K562 (cell line): ENCODE data around the gene USP1. TPM values are rescaled to one million over a fixed set of nuclear protein-coding genes. Genes with fewer than 3 reads are reported as not detected.

Source experiments
- ATAC-seq: fragments of 200-7000 bp; cut with Tn5 transposase; 3 replicates; pipeline ENCODE4 v1.9.1; 2020; ENCODE audit warnings: moderate library complexity
- BruUV-seq: library from RNA; stranded (reverse); fragments of 400-500 nt; replicated peaks from 2 replicates; lab custom pipeline; 2021; lab: Mats Ljungman, UMichigan
- CTCF ChIA-PET: fragments of 300-600 bp; formaldehyde crosslinking; extraction: SDS; loops from one replicate; lab custom pipeline; 2021; ENCODE audit warnings: low intra/inter-chr PET ratio; lab: Yijun Ruan, JAX
- POLR2A ChIA-PET: fragments of 300-600, 350-650 bp; sonication (Branson Sonifier 250); formaldehyde crosslinking; extraction: SDS; loops from one replicate; lab custom pipeline; 2021; ENCODE audit warnings: antibody characterized with exemption, inconsistent platforms; lab: Yijun Ruan, JAX
- DNase-seq, 4 experiments: peaks; one replicate each; pipeline versions ENCODE4 v3.0.0 to v3.0.0-alpha.2; 2011 to 2018; ENCODE audit warnings: low spot score in 3 of 4, mixed read lengths in 3 of 4; ENCODE audit errors: extremely low read depth in 1 of 4
- FAIRE-seq: peaks from 2 replicates; lab custom pipeline; 2011; peaks lifted over from hg19 to GRCh38; lab: Jason Lieb, UNC
- H2AFZ ChIP-seq: 2 replicates; pipeline ENCODE4 v1.6.0; 2011; ENCODE audit warnings: low read depth, low read length, control low read depth, inconsistent platforms
- H3K27ac ChIP-seq: fragments of 200-600 bp; 3 replicates; pipeline ENCODE4 v1.8.0; 2011; ENCODE audit warnings: low read depth, mild to moderate bottlenecking, control low read depth, inconsistent platforms, low read length, moderate library complexity, mixed read lengths; ENCODE audit errors: extremely low read depth
- H3K27me3 ChIP-seq, 2 experiments: fragments of 300-600 bp in 1 of 2; 2 replicates in 1 of 2; 3 replicates in 1 of 2; pipeline versions ENCODE4 v1.6.0 to v1.8.0; 2011; ENCODE audit warnings: inconsistent platforms in 2 of 2, low read length in 2 of 2, mild to moderate bottlenecking in 1 of 2, mixed read lengths in 1 of 2, moderate library complexity in 1 of 2; ENCODE audit not compliant: control insufficient read depth in 2 of 2, insufficient read depth in 2 of 2
- H3K36me3 ChIP-seq: fragments of 300-600 bp; 3 replicates; pipeline ENCODE4 v1.8.0; 2011; ENCODE audit warnings: mild to moderate bottlenecking, low read length, inconsistent platforms; ENCODE audit not compliant: control insufficient read depth, insufficient read depth
- H3K4me1 ChIP-seq, 2 experiments: fragments of 200-600 bp in 1 of 2; replicated peaks in 1 of 2; 2 replicates in 1 of 2; 3 replicates in 1 of 2; pipeline versions ENCODE4 v1.5.1 to v1.8.0; 2011; ENCODE audit warnings: inconsistent platforms in 2 of 2, low read length in 2 of 2, mild to moderate bottlenecking in 1 of 2, mixed read lengths in 1 of 2, moderate library complexity in 1 of 2; ENCODE audit not compliant: control insufficient read depth in 2 of 2, insufficient read depth in 2 of 2
- H3K4me2 ChIP-seq: 2 replicates; pipeline ENCODE4 v1.6.1; 2011; ENCODE audit warnings: low read length, control low read depth, inconsistent platforms, mixed read lengths; ENCODE audit not compliant: insufficient read depth
- H3K4me3 ChIP-seq: fragments of 200-600 bp; sonication (generic), shearing (Covaris generic); 2 replicates; pipeline ENCODE4 v1.5.1; 2016; ENCODE audit warnings: control low read depth, inconsistent platforms
- H3K79me2 ChIP-seq: fragments of 200-600 bp; 3 replicates; pipeline ENCODE4 v1.8.0; 2011; ENCODE audit warnings: low read length, inconsistent platforms; ENCODE audit not compliant: control insufficient read depth, insufficient read depth
- H3K9ac ChIP-seq, 2 experiments: 2 replicates each; pipeline versions ENCODE4 v1.6.0 to v1.6.1; 2011; ENCODE audit warnings: low read depth in 2 of 2, low read length in 2 of 2, control low read depth in 1 of 2, inconsistent platforms in 1 of 2, mild to moderate bottlenecking in 1 of 2, mixed read lengths in 1 of 2; ENCODE audit not compliant: insufficient read depth in 1 of 2
- H3K9me1 ChIP-seq: one replicate; pipeline ENCODE4 v1.6.0; 2011; ENCODE audit warnings: inconsistent platforms, mild to moderate bottlenecking, low read length, moderate library complexity; ENCODE audit not compliant: control insufficient read depth, insufficient read depth
- H3K9me3 ChIP-seq: replicated peaks from 2 replicates; pipeline ENCODE4 v1.5.1; 2011; ENCODE audit warnings: low read depth, low read length, inconsistent platforms; ENCODE audit not compliant: control insufficient read depth, insufficient read depth
- H4K20me1 ChIP-seq: replicated peaks from 2 replicates; pipeline ENCODE4 v1.6.1; 2011; ENCODE audit warnings: low read length, inconsistent platforms, mixed read lengths; ENCODE audit not compliant: control insufficient read depth, insufficient read depth
- CREM ChIP-seq: IDR thresholded peaks from 2 replicates; pipeline ENCODE4 v1.6.1; 2014; ENCODE audit warnings: antibody characterized with exemption, low read depth
- EP400 ChIP-seq: fragments of 450-650 bp; IDR thresholded peaks from 2 replicates; pipeline ENCODE4 v1.6.1; 2017; ENCODE audit warnings: antibody characterized with exemption, mild to moderate bottlenecking, moderate library complexity
- ESRRA ChIP-seq: fragments of 450-650 bp; IDR thresholded peaks from 2 replicates; pipeline ENCODE4 v1.6.1; 2014; ENCODE audit warnings: low read depth, mild to moderate bottlenecking, moderate library complexity, borderline replicate concordance
- ETS1 ChIP-seq: conservative IDR thresholded peaks from 2 replicates; pipeline ENCODE4 v1.6.1; 2011; ENCODE audit warnings: low read depth, mild to moderate bottlenecking, low read length; ENCODE audit not compliant: control insufficient read depth
- GTF2E2 ChIP-seq: fragments of 200-800 bp; sonication (Bioruptor generic); IDR thresholded peaks from 2 replicates; pipeline ENCODE4 v1.6.1; 2016; ENCODE audit warnings: missing genetic modification characterization, missing compliant biosample characterization
- HLTF ChIP-seq: fragments of 450-650 bp; IDR thresholded peaks from 2 replicates; pipeline ENCODE4 v1.6.1; 2016
- KLF6 ChIP-seq: fragments of 250-450 bp; sonication (Bioruptor Pico); IDR thresholded peaks from 2 replicates; pipeline ENCODE4 v1.4.0; 2020; ENCODE audit warnings: mild to moderate bottlenecking, moderate library complexity, borderline replicate concordance
- MTA1 ChIP-seq: fragments of 450-650 bp; IDR thresholded peaks from 2 replicates; pipeline ENCODE4 v1.6.1; 2017; ENCODE audit warnings: borderline replicate concordance
- MTA2 ChIP-seq: fragments of 450-650 bp; IDR thresholded peaks from 2 replicates; pipeline ENCODE4 v1.6.1; 2016; ENCODE audit warnings: low read depth
- PKNOX1 ChIP-seq: fragments of 450-650 bp; IDR thresholded peaks from 2 replicates; pipeline ENCODE4 v1.6.1; 2016
- PTBP1 ChIP-seq: fragments of 200-400 bp; formaldehyde crosslinking; IDR thresholded peaks from 2 replicates; pipeline ENCODE4 v1.6.1; 2017; ENCODE audit warnings: low read depth, low read length
- RBM17 ChIP-seq: fragments of 200-400 bp; formaldehyde crosslinking; IDR thresholded peaks from 2 replicates; pipeline ENCODE4 v1.6.1; 2017; ENCODE audit warnings: low read depth, mild to moderate bottlenecking, low read length, borderline replicate concordance
- TSHZ1 ChIP-seq: fragments of 250-450 bp; sonication (Bioruptor Pico); IDR thresholded peaks from 2 replicates; pipeline ENCODE4 v1.4.0; 2020; ENCODE audit warnings: mild to moderate bottlenecking, moderate library complexity
- U2AF1 ChIP-seq: fragments of 200-400 bp; formaldehyde crosslinking; optimal IDR thresholded peaks from 2 replicates; pipeline ENCODE3; 2017; ENCODE audit warnings: mild to moderate bottlenecking, low read depth, low read length, moderate library complexity
- ZFX ChIP-seq: sonication (generic); formaldehyde crosslinking; IDR thresholded peaks from 2 replicates; pipeline ENCODE4 v1.8.0; 2022; ENCODE audit warnings: mild to moderate bottlenecking, missing genetic modification reagents, moderate library complexity
- ZNF174 ChIP-seq: fragments of 250-450 bp; sonication (Bioruptor Pico); IDR thresholded peaks from 2 replicates; pipeline ENCODE4 v1.4.0; 2020; ENCODE audit warnings: mild to moderate bottlenecking
- ZNF507 ChIP-seq: conservative IDR thresholded peaks from 2 replicates; pipeline ENCODE4 v1.6.1; 2017; ENCODE audit warnings: missing genetic modification characterization, missing compliant biosample characterization
- ZNF740 ChIP-seq, 3 experiments: fragments of 200-800 bp in 1 of 3; sonication (Bioruptor generic) in 1 of 3; sonication (generic) in 1 of 3; formaldehyde crosslinking in 1 of 3; IDR thresholded peaks; 2 replicates each; pipeline versions ENCODE4 v1.6.1 to v1.8.0; 2016 to 2022; ENCODE audit warnings: mild to moderate bottlenecking in 2 of 3, missing compliant biosample characterization in 2 of 3, missing genetic modification characterization in 2 of 3, missing genetic modification reagents in 1 of 3
- WGBS: fragments of 100-300 bp; shearing (Covaris generic); methylation state at CpG from one replicate; pipeline ENCODE4 v1.1.6; 2016; ENCODE audit warnings: low coverage, mixed read lengths; ENCODE audit not compliant: insufficient coverage; ENCODE audit errors: missing lambda C conversion rate; 5-methylcytosine and 5-hydroxymethylcytosine counted together
- in situ Hi-C: fragments of 300-500 bp; cut with MboI; formaldehyde crosslinking; loops from 4 replicates; pipeline ENCODE4 v1.15.0; 2018; ENCODE audit warnings: inconsistent platforms, mixed read lengths
- intact Hi-C: fragments of 100-400 bp; cut with micrococcal nuclease; formaldehyde crosslinking; loops from 2 replicates; pipeline ENCODE4 v1.14.2; 2022
- polyA plus RNA-seq, 8 experiments: library from polyadenylated mRNA; depleted of rRNA in 4 of 8; stranded (reverse) in 5 of 8; unstranded in 3 of 8; fragments of >200 nt; fragmentation: Nextera tagmentation in 2 of 8; fragmentation: Illumina TruSeq in 1 of 8; extraction: Ambion mirVana in 2 of 8; extraction: Trizol in 1 of 8; gene quantifications; 2 replicates each; pipeline versions ENCODE4 v1.2.1 to v1.2.3, GENCODE V29; 2011 to 2014; ENCODE audit warnings: inconsistent platforms in 1 of 8, missing spikeins in 1 of 8
- total RNA-seq, 7 experiments: library from RNA; depleted of rRNA in 6 of 7; stranded (reverse); fragments of >200 nt in 6 of 7; fragmentation: Illumina TruSeq in 2 of 7; extraction: Trizol in 2 of 7; gene quantifications; 2 replicates each; pipeline versions ENCODE4 v1.2.1 to v1.2.3, GENCODE V29; 2011 to 2021; ENCODE audit warnings: low replicate concordance in 1 of 7

The USP1 gene
- total and polyA plus RNA-seq, 9 of the 15 experiments (the other 6 are each of a cell fraction or from before 2014, with no cell fraction given) = 27.3 to 87.9 (median 51.7) TPM

GRCh38 chr1:62444701-62445100 lies 7.9 kb downstream of the USP1 start:
- H3K9me3 ChIP-seq = no peaks in the 10 kb centered on the region
- ChIA-PET POLR2A (interaction anchor here (1.1 kb wide), 1 partner anchor 10 kb away, joined by 3 read pairs; no protein-coding TSS in a partner anchor), CTCF (no interaction called here)
- H3K79me2 ChIP-seq = peaks cover 64% of the 10 kb centered on the region
- no peaks in the 10 kb centered on the region for H3K27me3 ChIP-seq
- intact Hi-C loops = no loop called here
- no peak overlapping the region for H3K4me3 ChIP-seq
- DNase-seq (no peak), FAIRE-seq (no peak), ATAC-seq (no peak)
- H2AFZ ChIP-seq = no peak overlapping the region
- H3K27ac ChIP-seq = no peak overlapping the region
- H3K4me1 ChIP-seq = no peaks in the 10 kb centered on the region
- no peak overlapping the region for H3K4me2 ChIP-seq
- no peak overlapping the region for H3K9ac ChIP-seq
- BruUV-seq = no TSS peak
- in situ Hi-C loops = no loop called here
- no peaks in the 10 kb centered on the region for H4K20me1 ChIP-seq
- 96% methylated on average over 1 of the region's 1 CpG for WGBS
- no peaks in the 10 kb centered on the region for H3K9me1 ChIP-seq
- peaks cover 94% of the 10 kb centered on the region for H3K36me3 ChIP-seq
- no peak for TF ChIP-seq KLF6 (CRISPR knock-in tag)
- no peak for TF ChIP-seq PTBP1
- no peak for TF ChIP-seq EP400
- no peak for TF ChIP-seq RBM17
- no peak for TF ChIP-seq HLTF
- no peak for TF ChIP-seq ESRRA
- no peak for TF ChIP-seq ETS1
- TF ChIP-seq MTA2 = no peak
- TF ChIP-seq TSHZ1 (CRISPR knock-in tag) = no peak
- no peak for TF ChIP-seq MTA1
- TF ChIP-seq CREM = no peak
- no peak for TF ChIP-seq PKNOX1
- TF ChIP-seq ZNF174 = no peak
- TF ChIP-seq GTF2E2 (tag) = no peak
- TF ChIP-seq U2AF1 = no peak
- no peak for TF ChIP-seq ZNF507 (tag)
- TF ChIP-seq ZFX (CRISPR knock-in tag) = no peak
- no peak for TF ChIP-seq ZNF740 (CRISPR knock-in tag; IDR thresholded peaks at IDR 0.05)
- TF ChIP-seq ZNF740 (tag; IDR thresholded peaks at IDR 0.05) = no peak
